GM19239 (cell line): ENCODE data around the gene NTNG1.
"Not testable (repeated sequence)": the region's sequence is repeated elsewhere in the genome, so short reads cannot be mapped to it uniquely, and the experiment has no call there.

ENCODE experiments used
- DNase-seq: peaks from one replicate; pipeline ENCODE4 v3.0.0; 2011; ENCODE audit warnings: low spot score; ENCODE audit not compliant: insufficient read length
- FAIRE-seq: peaks from 2 replicates; lab custom pipeline; 2011; peaks lifted over from hg19 to GRCh38; lab: Jason Lieb, UNC

Gene NTNG1

DNA sequence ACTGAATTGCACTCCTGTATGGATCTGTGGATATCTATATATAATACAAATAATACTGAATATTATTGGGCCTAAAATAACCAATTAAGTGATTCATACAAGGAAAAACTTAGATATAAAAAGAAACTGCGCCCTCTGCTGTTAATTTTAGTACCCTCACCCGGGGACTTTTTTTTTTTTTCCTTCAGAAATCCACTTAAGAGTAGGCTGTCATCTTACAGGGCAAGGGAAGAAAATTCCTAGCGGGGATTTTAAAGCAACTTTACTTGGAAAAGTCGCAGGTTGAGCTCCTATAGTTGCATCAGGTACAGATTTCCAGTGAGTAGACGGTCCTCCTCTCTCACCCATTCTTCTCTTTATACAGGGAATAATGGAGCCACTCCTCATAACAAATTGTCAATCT is 1.3 kb downstream of the NTNG1 start:
- no peak for FAIRE-seq
- no peak for DNase-seq

DNA sequence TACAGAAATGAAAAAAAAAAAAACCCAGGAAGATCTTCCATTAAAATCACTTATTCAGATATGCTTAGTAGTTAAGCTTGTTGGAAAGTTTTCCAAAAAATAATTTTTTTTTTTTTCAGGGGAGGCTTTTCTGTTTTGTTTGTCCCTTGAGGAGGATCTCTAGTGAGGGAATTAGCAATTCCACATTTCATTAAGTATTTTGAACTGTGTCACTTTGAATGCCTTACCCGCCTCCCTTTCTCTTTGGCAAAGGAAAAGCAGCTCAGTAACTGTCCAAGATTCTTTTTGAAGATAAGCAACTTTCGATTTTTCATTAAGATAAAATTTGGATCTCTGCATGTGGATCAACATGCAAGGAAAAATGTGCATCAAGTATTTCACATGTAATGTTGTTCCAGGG is 1.8 kb downstream of the NTNG1 start:
- FAIRE-seq (no peak), DNase-seq (no peak)

DNA sequence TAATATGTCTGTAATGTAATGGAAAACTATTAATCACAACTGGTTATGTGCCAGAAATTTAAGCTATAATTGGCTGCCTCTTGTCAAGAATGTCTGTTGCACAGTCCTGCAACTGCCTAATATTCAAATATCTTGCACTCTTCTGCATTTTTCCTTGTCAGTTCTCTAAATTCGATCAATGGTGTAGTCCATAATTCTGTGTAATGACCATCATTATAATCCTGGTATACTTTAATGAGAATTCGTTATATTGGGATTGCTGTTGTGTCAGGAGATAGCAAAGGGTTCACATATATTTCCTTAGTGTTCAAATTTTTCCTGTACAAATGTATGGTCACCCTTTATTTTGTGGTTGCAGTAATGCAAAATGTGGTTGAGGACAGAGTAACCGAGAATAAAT is 4.8 kb downstream of the NTNG1 start:
- FAIRE-seq = no peak
- DNase-seq = no peak

- FAIRE-seq (no peak), DNase-seq (no peak)
Measured at GRCh38 chr1:107147843-107148242, 7.0 kb downstream of the NTNG1 start.

DNA sequence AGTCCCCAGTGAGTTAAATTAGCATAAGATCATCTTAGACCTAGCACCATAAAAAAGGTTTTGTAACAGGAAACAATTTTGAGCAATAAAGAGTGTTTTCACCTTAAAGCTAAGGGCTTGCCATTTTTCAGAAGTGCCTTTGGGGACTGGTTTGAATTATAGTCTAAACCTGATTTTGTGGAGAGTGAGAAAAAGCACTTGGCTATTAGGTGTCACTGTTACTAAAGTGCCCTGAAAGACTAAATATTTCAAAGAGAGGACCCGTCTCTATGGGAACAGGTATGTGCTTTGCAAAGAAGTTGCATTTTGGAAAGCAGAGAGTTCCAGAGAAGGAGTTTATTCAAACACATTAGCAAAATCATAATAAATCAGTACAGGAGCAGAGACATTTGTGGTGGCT is 9.1 kb downstream of the NTNG1 start:
- DNase-seq (no peak), FAIRE-seq (no peak)

- FAIRE-seq = no peak
- DNase-seq = no peak
Measured at GRCh38 chr1:107151295-107151694, 10.5 kb downstream of the NTNG1 start.

GRCh38 chr1:107152395-107152794 is 11.6 kb downstream of the NTNG1 start:
- no peak for DNase-seq
- no peak for FAIRE-seq

DNA sequence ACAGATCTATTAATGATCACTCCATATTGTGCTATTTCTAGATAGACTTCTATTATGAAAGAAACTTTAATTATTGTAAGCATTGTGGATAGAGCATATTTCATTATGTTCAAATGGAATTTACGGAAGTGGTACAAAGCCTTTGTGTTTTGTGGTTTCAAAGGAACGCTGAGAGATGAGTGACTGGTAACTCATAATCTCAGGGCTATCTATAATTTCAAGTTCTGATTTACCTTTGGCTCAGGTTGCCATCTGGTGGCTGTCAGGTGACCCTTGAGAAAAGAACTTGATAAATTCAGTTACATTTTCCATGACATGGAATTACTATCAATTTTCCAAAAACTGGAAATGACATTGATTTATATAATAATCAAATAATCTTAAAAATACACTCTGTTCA is 12.2 kb downstream of the NTNG1 start:
- DNase-seq = no peak
- no peak for FAIRE-seq

DNA sequence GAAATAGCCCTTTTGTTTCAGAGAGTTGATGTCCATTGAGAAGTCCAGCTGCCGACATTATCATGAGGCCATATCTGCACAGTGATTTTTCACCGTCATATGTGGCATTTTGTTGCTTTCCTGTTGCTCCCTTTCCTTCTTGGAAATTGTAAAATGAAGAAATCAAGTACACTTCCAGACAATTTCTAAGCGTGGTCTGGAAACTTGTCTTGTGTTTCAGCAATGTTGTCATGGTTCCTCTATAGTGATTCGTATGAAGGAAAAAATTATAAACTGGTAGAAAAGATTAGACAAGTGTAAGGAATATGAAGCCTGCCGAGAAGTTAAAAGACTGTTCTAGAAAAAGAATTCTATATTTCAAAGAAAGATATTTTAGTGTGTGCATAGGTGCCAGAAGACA is 17.7 kb downstream of the NTNG1 start:
- FAIRE-seq = no peak
- no peak for DNase-seq

DNA sequence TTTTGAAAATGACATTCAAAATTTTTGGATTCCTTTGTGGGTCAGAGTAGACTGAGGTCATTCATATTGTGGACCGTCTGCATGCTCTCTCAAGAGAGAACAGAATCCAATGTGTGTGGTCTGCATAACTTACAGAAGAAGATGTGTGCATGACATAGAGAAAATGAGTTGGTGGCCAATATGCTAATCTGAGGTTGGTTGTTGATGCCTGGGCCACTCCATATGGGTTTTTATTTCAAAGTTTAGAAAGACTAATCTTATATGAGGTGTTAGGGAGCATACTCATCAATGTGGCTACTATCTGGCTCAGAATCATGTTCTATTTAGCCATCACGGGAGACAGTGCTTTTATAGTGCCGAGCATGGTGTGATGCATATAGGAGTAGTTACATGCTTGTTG is 18.2 kb downstream of the NTNG1 start:
- no peak for FAIRE-seq

DNA sequence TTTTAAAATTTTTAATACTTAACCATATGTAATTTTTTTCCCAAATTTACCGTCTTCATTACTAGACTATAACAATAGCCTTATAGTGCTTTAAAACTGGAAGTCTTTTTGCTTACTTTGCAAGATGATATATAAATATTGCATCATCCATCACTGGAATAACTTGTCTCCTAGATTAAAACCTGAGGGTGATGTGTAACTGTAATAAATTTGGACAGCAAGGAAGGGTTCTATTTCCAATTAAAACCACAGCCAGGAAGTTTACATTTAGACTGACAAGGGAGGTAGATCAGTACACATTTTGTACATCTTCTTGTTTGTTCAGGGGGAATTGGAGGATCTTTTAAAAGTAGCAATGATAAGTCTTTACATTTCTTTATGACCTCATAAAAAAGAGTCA is 21.9 kb downstream of the NTNG1 start:
- FAIRE-seq = no peak
- DNase-seq = no peak

More for the DNA sequence above, 18.2 kb downstream of the NTNG1 start:
- DNase-seq = no peak

GRCh38 chr1:107164901-107165300 is 24.1 kb downstream of the NTNG1 start:
- not testable (repeated sequence) for DNase-seq, FAIRE-seq

DNA sequence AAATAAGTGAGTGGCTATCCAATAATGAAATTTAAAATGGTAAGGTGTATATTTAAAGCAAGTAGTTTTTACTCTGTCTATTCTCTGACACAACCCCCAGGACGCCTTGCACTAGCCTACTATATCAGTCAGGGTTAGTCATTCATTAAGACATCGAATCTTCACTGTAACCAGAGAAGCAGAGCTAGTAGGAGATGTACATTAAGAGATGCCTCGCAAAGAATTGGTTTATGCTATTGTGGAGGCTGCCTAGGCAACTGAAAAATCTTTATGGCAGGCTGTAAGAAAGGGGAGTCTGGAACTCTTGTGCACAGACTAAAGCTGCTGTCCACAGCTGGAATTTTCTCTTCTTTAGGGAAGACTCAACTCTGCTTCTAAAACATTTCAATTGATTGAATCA is 28.8 kb downstream of the NTNG1 start:
- DNase-seq (no peak), FAIRE-seq (no peak)

DNA sequence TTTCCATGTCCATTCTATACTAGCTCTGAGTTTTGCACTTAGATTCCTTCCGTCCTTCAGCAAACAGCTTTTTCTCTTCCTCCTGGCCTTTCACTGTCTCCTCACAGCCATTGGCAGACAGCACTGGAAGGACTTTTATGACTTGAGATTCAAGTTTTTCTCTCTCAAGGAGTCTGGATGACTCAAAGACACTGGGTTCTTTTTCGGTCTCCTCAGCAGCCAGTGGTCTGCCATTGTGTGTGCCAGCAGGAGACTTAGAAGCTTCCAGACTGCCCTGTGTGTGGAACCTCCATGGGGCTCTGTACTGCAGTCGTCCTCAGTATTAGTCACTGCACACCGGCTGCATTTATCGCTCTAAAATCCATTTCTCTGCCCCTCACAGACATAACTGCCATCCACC is 30.5 kb downstream of the NTNG1 start:
- FAIRE-seq (no peak), DNase-seq (no peak)

DNA sequence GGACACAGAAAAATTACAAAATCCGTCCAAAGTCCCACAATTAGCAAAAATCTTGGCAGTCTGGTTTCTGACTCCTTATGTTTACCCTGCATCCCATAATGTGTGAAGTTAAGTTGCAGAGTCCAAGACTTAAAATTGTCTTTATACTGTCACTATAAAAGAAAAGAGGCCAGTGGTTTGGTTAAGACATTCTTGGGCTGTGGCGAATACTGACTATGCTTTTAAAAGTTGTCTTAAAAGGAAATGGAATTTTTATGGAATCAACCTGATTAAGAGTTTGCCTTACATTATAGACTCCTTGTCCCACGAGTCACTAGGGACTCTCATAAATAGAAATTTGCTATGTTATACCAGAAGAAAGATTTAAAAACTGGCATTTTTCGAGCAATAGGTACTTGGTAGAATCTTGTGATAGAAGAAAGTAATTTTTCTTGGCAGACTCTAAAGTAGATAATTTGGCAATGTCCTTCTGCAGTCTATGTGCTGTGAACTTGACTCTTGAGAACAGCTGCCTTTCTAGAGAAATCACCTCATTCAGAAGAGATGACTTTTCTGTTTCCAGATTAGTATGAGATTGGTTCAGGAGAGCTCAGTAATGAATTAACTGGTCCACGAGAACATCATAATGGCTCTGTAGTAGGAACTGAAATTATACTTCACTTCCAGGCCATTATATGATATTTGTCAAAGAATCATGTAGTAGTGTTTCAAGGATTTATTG is 31.8 kb downstream of the NTNG1 start:
- DNase-seq = no peak
- no peak for FAIRE-seq

- FAIRE-seq (no peak), DNase-seq (no peak)
Measured at GRCh38 chr1:107175102-107175909, 34.5 kb downstream of the NTNG1 start.

DNA sequence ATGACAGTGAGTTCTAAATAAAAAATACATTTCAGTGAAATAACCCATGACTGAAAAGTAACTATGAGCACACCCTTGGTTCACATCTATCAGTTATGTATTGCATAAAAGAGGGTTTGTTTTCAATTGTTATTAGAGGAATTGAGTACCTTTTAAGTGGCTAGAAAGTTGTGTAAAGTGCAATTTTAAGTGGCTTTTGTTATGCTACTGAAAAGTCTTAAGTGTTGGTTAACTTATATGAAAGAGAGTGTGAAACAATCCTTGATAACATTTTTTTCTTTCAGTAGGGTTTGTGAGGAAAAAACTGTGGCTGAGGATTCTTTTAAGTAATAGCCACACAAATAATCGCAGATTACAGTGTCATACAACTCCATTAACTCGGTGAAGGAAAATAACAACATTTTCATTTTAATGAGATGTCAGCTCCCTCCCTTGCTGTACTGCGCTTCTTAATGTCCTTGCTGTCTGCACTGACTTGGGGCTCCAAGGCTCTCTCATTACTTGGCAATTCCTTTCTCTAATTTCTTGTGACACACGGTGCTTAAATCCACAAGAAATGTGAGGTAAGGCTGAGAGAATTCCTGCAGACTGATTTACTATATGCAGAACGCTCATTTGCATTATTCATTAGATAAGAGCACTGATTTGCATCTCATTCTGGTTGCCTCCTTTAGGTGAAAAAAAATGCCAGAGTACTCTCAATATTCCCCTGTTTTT is 40.6 kb downstream of the NTNG1 start:
- no peak for DNase-seq
- FAIRE-seq = no peak

- FAIRE-seq (no peak), DNase-seq (no peak)
Measured at GRCh38 chr1:107183011-107183410, 42.2 kb downstream of the NTNG1 start.

- FAIRE-seq = no peak
- no peak for DNase-seq
Measured at GRCh38 chr1:107184888-107185287, 44.0 kb downstream of the NTNG1 start.

DNA sequence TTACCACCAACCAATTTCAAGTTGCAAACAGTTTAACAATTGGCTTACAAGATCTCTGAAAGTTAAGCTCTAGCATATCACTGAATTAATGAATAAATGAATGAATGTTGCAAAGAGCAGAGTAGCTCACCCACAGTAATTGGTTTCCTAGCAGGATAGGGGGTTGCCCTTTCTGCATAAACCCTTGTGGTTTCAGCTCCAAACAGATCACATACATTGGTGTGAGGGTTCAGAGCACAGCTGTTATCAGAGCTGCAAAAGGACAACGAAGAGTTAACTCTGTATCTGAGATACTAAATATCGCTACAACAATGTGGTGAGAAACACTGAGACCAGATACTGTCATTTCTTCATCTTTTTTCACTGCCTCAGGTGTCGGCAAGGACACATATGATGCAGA is 46.6 kb downstream of the NTNG1 start:
- DNase-seq (no peak), FAIRE-seq (no peak)

GRCh38 chr1:107188160-107188559 is 47.3 kb downstream of the NTNG1 start:
- FAIRE-seq = no peak
- DNase-seq = no peak
